Kidney epithelial cell (primary cell): ENCODE data around the gene TCTA. TPM values are rescaled to one million over a fixed set of nuclear protein-coding genes. Genes with fewer than 3 reads are reported as not detected.

Experiments
- DNase-seq: peaks from one replicate; pipeline ENCODE4 v3.0.0-alpha.2; 2010; ENCODE audit warnings: low read depth
- H3K27me3 ChIP-seq: 2 replicates; pipeline ENCODE4 v1.6.0; 2011; ENCODE audit warnings: low read length; ENCODE audit not compliant: control insufficient read depth, insufficient read depth
- H3K36me3 ChIP-seq: 2 replicates; pipeline ENCODE4 v1.5.1; 2011; ENCODE audit warnings: low read length; ENCODE audit not compliant: control insufficient read depth, insufficient read depth
- H3K4me3 ChIP-seq: 2 replicates; pipeline ENCODE4 v1.5.1; 2011; ENCODE audit warnings: low read depth, mild to moderate bottlenecking, control low read depth, low read length
- total RNA-seq: library from RNA; depleted of rRNA; stranded (reverse); fragments of >200 nt; gene quantifications from 2 replicates; pipeline ENCODE4 v1.2.3, GENCODE V29; 2015
- TF ChIP-seq, protein P1 (sequence below): IDR thresholded peaks from 2 replicates; pipeline ENCODE4 v1.5.1; 2011; ENCODE audit warnings: mild to moderate bottlenecking, moderate library complexity, low read length, control low read depth, inconsistent platforms; ENCODE audit not compliant: insufficient read depth, poor library complexity, severe bottlenecking

TCTA gene
- total RNA-seq, result 16.0 and 17.4 TPM in 2 replicates

DNA sequence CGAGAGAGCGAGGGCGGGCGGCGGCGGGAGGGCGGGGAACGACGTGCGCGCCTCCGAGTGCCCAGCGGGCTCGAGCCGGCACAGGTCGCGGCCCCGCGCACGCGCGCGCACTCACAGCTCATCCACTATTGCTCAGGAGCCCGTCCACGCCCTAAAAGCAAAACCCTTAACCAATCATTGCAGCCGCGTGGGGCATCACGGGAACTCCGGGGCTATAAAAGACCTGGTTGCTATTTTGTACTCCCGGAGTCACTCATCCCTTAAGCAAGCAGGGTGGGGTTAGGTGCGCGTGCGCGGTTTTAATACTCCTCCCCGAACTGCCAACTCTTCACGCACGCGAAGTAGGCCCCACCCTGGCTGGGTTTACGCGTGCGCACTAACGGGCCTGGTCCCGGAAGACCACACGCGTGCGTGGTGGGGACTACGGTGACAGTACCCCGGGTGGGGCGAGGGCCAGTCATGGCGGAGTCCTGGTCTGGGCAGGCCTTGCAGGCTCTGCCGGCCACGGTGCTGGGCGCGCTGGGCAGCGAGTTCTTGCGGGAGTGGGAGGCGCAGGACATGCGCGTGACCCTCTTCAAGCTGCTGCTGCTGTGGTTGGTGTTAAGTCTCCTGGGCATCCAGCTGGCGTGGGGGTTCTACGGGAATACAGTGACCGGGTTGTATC, at the start of gene TCTA, which contains the start of gene RHOA:
TSS of gene TCTA (plus strand) at position 456 of the 664 bp plus-strand sequence. CDS start at position 460, 4 bp downstream.
TSS of gene RHOA (minus strand) at position 9 of the 664 bp plus-strand sequence. CDS start 36,387 bp downstream, outside the sequence.
- TF ChIP-seq, protein P1, sequence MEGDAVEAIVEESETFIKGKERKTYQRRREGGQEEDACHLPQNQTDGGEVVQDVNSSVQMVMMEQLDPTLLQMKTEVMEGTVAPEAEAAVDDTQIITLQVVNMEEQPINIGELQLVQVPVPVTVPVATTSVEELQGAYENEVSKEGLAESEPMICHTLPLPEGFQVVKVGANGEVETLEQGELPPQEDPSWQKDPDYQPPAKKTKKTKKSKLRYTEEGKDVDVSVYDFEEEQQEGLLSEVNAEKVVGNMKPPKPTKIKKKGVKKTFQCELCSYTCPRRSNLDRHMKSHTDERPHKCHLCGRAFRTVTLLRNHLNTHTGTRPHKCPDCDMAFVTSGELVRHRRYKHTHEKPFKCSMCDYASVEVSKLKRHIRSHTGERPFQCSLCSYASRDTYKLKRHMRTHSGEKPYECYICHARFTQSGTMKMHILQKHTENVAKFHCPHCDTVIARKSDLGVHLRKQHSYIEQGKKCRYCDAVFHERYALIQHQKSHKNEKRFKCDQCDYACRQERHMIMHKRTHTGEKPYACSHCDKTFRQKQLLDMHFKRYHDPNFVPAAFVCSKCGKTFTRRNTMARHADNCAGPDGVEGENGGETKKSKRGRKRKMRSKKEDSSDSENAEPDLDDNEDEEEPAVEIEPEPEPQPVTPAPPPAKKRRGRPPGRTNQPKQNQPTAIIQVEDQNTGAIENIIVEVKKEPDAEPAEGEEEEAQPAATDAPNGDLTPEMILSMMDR, result no peak
- Histone ChIP-seq H3K36me3 (peaks cover 2% of the 10 kb centered on the region), H3K4me3 (peak within 1 kb of the TSS; percentile 94), H3K27me3 (no peaks in the 10 kb centered on the region)
- DNase-seq, result peak; percentile 99

DNA sequence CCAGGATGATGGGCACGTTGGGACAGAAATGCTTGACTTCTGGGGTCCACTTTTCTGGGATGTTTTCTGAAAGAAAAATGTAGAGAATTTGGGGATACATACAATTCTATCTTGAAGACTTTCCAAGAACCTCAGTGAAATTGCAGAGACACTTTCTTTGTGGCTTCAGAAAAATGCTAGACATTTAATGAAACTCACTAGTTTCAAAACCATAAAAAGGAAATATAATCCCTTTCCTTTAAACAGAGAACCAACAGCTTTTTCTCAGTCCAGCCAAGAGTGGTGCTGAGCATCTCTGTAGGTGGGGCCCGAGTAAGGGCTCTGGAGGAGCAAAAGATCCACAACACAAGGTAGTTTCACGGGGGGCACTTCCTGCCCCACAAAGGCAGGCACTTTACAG, 49.7 kb upstream of the TCTA start:
- no peak for DNase-seq
- Histone ChIP-seq H3K4me3 (no peak overlapping the region), H3K27me3 (no peaks in the 10 kb centered on the region), H3K36me3 (peaks cover 4% of the 10 kb centered on the region)
- TF ChIP-seq, protein P1, result no peak

- H3K36me3 ChIP-seq, result peaks cover 2% of the 10 kb centered on the region
- no peak overlapping the region for H3K4me3 ChIP-seq
- TF ChIP-seq, protein P1, result no peak
- DNase-seq, result no peak
- no peaks in the 10 kb centered on the region for H3K27me3 ChIP-seq
Measured at GRCh38 chr3:49370585-49371290, 41.5 kb upstream of the TCTA start.

DNA sequence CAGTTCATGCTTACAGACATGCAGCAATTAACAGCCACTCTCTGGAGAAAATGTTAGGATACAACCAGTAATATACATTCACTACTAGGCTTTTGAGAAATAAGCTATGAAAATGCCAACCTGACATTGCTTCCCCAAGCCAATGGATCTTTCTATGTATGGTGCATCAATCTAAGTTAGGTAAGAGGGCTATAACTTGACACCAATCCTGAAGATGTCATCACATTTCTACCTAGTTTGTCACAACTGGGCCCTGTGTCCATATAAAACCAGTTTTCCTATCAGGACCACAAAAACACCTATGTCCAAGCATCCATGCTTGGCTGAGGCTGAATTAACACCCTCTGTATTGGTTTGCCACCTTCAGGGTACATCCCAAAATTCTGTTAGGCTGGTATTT, 40.3 kb upstream of the TCTA start:
- Histone ChIP-seq H3K4me3 (no peak overlapping the region), H3K36me3 (peaks cover 2% of the 10 kb centered on the region), H3K27me3 (no peaks in the 10 kb centered on the region)
- DNase-seq, result no peak
- TF ChIP-seq, protein P1, result no peak

GRCh38 chr3:49377483-49377882, 34.7 kb upstream of the TCTA start:
- H3K27me3 ChIP-seq, result no peaks in the 10 kb centered on the region
- no peaks in the 10 kb centered on the region for H3K36me3 ChIP-seq
- DNase-seq, result no peak

More at GRCh38 chr3:49377483-49377882, 34.7 kb upstream of the TCTA start:
- H3K4me3 ChIP-seq, result no peak overlapping the region
- TF ChIP-seq, protein P1, result no peak
